HL-60 (cell line): ENCODE measurements around the gene TMPRSS9.

Experiments
- CTCF ChIP-seq: IDR thresholded peaks from one replicate; pipeline ENCODE4 v1.5.1; 2011; ENCODE audit warnings: low read length, control low read depth, inconsistent platforms; ENCODE audit not compliant: insufficient read depth
- GABPA ChIP-seq: IDR thresholded peaks from 2 replicates; pipeline ENCODE4 v1.6.1; 2012; ENCODE audit warnings: low read depth
- POLR2AphosphoS5 ChIP-seq: IDR thresholded peaks from 2 replicates; pipeline ENCODE4 v1.6.1; 2012; ENCODE audit warnings: low read depth

- TF ChIP-seq CTCF = no peak
- TF ChIP-seq POLR2AphosphoS5 = no peak
- no peak for TF ChIP-seq GABPA
Measured at GRCh38 chr19:2318923-2319322, 41.1 kb upstream of the TMPRSS9 start.
